Right lobe of liver (tissue), 6 donors: ENCODE measurements around the gene ZDHHC9. TPM values are rescaled to one million over a fixed set of nuclear protein-coding genes. Genes with fewer than 3 reads are reported as not detected.

Experiments used
- ATAC-seq, 4 donors: fragments of 200-7000 bp; cut with Tn5 transposase; one replicate each; pipeline ENCODE4 v1.9.1; 2020; ENCODE audit warnings: mild to moderate bottlenecking in 4 of 4, moderate library complexity in 4 of 4
- DNase-seq, 3 donors: peaks; one replicate each; pipeline ENCODE4 v3.0.0-alpha.2; 2020
- H3K27ac ChIP-seq, 3 donors: fragments of 200-600 bp; one replicate each; pipeline ENCODE4 v1.8.0; 2022
- H3K27me3 ChIP-seq, 2 donors: fragments of 200-600 bp; one replicate each; pipeline ENCODE4 v1.8.0; 2022
- H3K36me3 ChIP-seq, 4 donors: fragments of 200-600 bp; sonication (generic) in 1 of 4; one replicate each; pipeline versions ENCODE4 v1.5.1 to v1.8.0; 2017 to 2022; ENCODE audit warnings: control low read depth in 1 of 4
- H3K4me1 ChIP-seq, 4 donors: fragments of 200-600 bp; sonication (generic) in 1 of 4; one replicate each; pipeline versions ENCODE4 v1.5.1 to v1.8.0; 2017 to 2022; ENCODE audit warnings: control low read depth in 1 of 4
- H3K4me3 ChIP-seq, 3 donors: fragments of 200-600 bp; one replicate each; pipeline ENCODE4 v1.8.0; 2022
- H3K9me3 ChIP-seq, 4 donors: fragments of 200-600 bp; sonication (generic) in 1 of 4; one replicate each; pipeline versions ENCODE4 v1.5.1 to v1.8.0; 2017 to 2022; ENCODE audit warnings: control low read depth in 1 of 4
- CTCF ChIP-seq, 4 donors: fragments of 200-600 bp in 3 of 4; fragments of 450-650 bp in 1 of 4; IDR thresholded peaks; one replicate each; pipeline versions ENCODE4 v1.5.1 to v1.8.0; 2016 to 2022; ENCODE audit warnings: antibody characterized with exemption in 4 of 4, mild to moderate bottlenecking in 2 of 4
- POLR2A ChIP-seq: fragments of 450-650 bp; IDR thresholded peaks from one replicate; pipeline ENCODE4 v1.6.1; 2017; ENCODE audit warnings: antibody characterized with exemption, mild to moderate bottlenecking
- WGBS: methylation state at CpG from one replicate; pipeline ENCODE4 v1.1.6; 2018; ENCODE audit warnings: low coverage, low lambda C conversion rate; ENCODE audit not compliant: insufficient coverage; ENCODE audit errors: missing lambda C conversion rate; 5-methylcytosine and 5-hydroxymethylcytosine counted together
- intact Hi-C, 2 donors: fragments of 100-400 bp; cut with DNase I; formaldehyde crosslinking; loops; one replicate each; pipeline versions ENCODE4 v1.11.2 to v1.14.1; 2022
- total RNA-seq, 6 experiments: library from RNA; depleted of rRNA in 2 of 6; stranded (reverse); fragments of >200 nt in 2 of 6; fragmentation: NEBNext Ultra II Directional in 3 of 6; extraction: Animal tissue kit (Norgen Biotek cat#: 25700) in 3 of 6; gene quantifications; one replicate each; pipeline versions ENCODE4 v1.1.0 to v1.2.4, GENCODE V29; 2016 to 2023
- donor health status: DM: no; HTN: yes; CAD: no.
- donor health status: DM: no; HTN: no; CAD: no.
- donor health status: DM: no; HTN: no; CAD: no.
- donor health status: DM: no; HTN: yes; CAD: no.
- donor health status: DM: no; HTN: yes; CAD: no.

ZDHHC9 gene
- total RNA-seq, 6 experiments from 2014 or later: 30.8 to 41.8 (median 33.6) TPM

DNA sequence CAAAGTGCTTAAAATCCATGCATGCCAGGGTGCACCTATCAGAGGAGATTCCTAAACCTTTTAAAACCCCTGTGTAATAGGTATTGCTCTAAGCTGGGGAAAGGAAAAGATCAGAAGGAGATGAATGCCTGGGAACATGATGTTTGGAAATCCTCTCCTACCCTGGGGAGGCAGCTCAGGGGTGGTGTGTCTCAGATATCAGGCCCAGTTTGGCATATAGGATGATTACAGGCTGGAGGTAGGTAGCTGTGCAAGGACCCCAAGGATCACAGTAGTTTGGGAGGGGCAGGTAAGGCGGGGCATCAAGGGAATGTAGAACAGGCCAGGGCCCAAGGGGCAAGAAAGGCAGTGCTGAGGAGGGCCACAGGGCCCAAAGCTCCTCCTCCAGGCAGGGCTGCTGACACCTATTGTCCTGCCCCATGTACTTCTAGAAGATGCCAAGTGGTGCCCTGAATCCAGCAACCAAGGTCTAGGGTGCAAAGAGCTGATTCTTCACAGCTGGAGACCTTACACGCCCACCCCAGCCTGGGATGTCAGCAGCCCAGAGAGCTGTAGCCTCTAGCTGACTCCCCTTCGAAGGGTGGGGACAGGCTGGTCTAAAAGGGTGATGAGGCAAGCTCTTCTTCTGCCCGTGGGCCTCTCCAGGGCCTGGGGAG, 46.3 kb downstream of the ZDHHC9 start:
- H3K4me1 ChIP-seq: no peaks in the 10 kb centered on the region
- no peaks in the 10 kb centered on the region for H3K36me3 ChIP-seq
- no peaks in the 10 kb centered on the region for H3K9me3 ChIP-seq
- H3K27ac ChIP-seq: no peak overlapping the region
- 83% methylated on average over 1 of the region's 4 CpGs for WGBS
- ATAC-seq (peak in 1 of 4 donors; percentile 20), DNase-seq (no peak)
- H3K4me3 ChIP-seq: no peak overlapping the region
- intact Hi-C loops: no loop called here
- TF ChIP-seq POLR2A (no peak), CTCF (IDR thresholded peaks at IDR 0.05) (no peak)
- H3K27me3 ChIP-seq: no peaks in the 10 kb centered on the region

DNA sequence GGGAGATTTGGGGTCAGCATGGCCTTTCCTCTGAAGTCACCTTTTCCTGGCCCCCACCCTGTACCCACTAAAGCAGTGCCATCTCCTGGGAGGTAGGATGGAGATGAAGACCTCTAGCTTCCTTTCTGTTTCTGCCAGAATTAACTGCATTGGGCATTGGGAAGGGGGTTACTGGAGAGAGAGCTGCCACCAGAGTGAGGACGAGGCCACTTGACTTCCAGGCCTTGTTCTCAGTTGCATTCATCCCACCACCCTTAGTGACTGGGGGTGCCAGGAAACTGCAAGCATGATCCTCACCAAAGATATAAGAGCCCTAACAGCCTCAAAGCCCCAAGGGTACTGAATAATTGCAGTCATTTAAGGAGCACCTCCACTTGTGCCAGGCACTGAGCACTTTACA, 48.1 kb downstream of the ZDHHC9 start:
- Histone ChIP-seq H3K9me3 (no peaks in the 10 kb centered on the region), H3K27ac (no peak overlapping the region), H3K4me3 (no peak overlapping the region), H3K4me1 (no peaks in the 10 kb centered on the region), H3K27me3 (no peaks in the 10 kb centered on the region), H3K36me3 (no peaks in the 10 kb centered on the region)
- no CpG with 5 or more reads among the region's 1 CpG for WGBS
- no peak for TF ChIP-seq POLR2A
- TF ChIP-seq CTCF (IDR thresholded peaks at IDR 0.05): no peak
- no peak for DNase-seq
- ATAC-seq: no peak
- intact Hi-C loops: no loop called here

DNA sequence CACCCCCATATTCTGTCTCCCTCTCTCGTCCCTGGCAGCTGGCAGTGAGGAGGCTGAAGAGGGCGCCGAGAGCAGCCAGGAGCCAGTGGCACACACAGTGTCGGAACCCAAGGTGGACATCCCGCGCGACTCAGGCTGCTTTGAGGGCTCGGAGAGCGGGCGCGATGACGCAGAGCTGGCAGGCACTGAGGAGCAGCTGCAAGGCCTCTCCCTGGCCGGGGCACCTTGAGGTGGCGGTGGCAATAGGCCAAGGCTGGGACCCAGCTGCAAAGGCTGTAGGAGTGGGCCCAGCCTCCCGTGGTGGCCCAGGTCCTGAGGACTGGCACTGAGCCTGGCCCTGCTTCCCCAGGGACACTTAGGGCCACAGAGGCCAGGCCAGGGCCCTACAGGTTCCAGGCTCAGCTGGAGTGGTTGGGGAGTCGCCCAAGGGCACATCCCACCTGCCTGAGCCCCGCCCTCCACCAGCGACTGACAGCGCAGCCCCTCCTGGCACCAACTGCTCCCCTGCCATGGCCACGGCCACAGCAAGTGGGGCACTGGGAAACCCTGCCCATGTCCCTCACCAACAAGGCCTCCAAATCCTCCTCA, 50.0 kb downstream of the ZDHHC9 start:
- no peaks in the 10 kb centered on the region for H3K9me3 ChIP-seq
- no peaks in the 10 kb centered on the region for H3K36me3 ChIP-seq
- intact Hi-C loops: no loop called here
- no peak for DNase-seq
- no peak overlapping the region for H3K27ac ChIP-seq
- no peak for ATAC-seq
- TF ChIP-seq POLR2A (no peak), CTCF (IDR thresholded peaks at IDR 0.05) (no peak)
- no peaks in the 10 kb centered on the region for H3K4me1 ChIP-seq
- H3K4me3 ChIP-seq: no peak overlapping the region
- WGBS: no CpG with 5 or more reads among the region's 20 CpGs
- H3K27me3 ChIP-seq: no peaks in the 10 kb centered on the region

DNA sequence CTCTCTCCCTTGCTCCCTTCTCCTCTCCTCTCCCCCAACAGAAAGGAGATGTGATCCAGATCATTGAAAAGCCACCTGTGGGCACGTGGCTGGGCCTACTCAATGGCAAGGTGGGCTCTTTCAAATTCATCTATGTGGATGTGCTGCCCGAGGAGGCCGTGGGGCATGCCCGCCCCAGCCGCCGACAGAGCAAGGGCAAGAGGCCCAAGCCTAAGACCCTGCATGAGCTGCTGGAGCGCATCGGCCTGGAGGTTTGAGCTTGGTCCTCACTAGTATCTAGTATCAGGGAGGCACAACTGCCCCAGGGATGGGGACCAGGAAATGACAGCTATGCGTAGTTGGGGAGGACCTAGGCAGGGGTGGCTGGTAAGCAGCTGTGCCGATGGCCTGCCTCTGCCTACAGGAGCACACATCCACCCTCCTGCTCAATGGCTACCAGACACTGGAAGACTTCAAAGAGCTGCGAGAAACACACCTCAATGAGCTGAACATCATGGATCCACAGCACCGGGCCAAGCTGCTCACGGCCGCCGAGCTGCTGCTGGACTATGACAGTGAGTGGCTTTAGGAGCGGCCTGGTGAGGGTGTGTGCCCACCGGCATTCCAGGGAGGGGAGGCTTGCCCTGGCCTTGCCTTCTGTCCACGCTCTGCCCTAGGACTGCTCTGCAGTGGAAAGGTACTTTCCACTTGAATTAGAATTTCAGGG, 50.9 kb downstream of the ZDHHC9 start:
- Histone ChIP-seq H3K27ac (no peak overlapping the region), H3K4me1 (no peaks in the 10 kb centered on the region), H3K4me3 (no peak overlapping the region), H3K27me3 (no peaks in the 10 kb centered on the region), H3K9me3 (no peaks in the 10 kb centered on the region), H3K36me3 (no peaks in the 10 kb centered on the region)
- WGBS: 94% methylated on average over 7 of the region's 18 CpGs
- no peak for TF ChIP-seq CTCF (IDR thresholded peaks at IDR 0.05)
- no peak for TF ChIP-seq POLR2A
- intact Hi-C loops: no loop called here
- ATAC-seq: no peak
- no peak for DNase-seq
